Liver (tissue), 3 donors: ENCODE results near the gene DBI.

ENCODE experiments used
- RXRA ChIP-seq, 2 donors: IDR thresholded peaks; 2 replicates each; pipeline ENCODE4 v1.6.1; 2017 to 2018; ENCODE audit warnings: antibody characterized with exemption in 2 of 2, mild to moderate bottlenecking in 1 of 2
- TAF1 ChIP-seq: conservative IDR thresholded peaks from 2 replicates; pipeline ENCODE4 v1.6.1; 2016; ENCODE audit warnings: antibody characterized with exemption, mild to moderate bottlenecking
- TF ChIP-seq, protein P1 (sequence below): fragments of 150-350 bp; IDR thresholded peaks from 2 replicates; pipeline ENCODE4 v1.5.1; 2017; ENCODE audit warnings: improper control_type of control experiment, low read depth, low read length; ENCODE audit not compliant: missing input control
- donor health status: healthy.
- donor health status: healthy.

DNA sequence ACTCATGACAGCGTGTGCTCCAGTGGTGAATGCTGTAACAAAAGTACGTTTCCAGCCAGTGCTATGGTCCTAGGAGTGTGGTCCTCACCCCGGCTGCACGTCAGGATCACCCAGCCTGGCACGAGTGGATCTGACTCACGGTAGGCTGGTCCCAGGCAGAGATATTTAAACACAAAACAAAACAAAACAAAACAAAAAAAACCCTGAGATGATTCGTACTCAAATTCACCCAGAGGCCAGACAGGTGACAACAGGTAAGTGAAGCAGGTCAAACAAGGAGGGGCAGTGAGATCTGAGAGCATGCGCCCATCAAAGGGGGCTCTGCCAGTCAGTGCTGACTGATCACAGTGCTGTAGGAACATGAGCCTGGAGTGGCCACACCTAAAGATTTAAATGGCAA, 43.3 kb upstream of the DBI start:
- TF ChIP-seq, protein P1, sequence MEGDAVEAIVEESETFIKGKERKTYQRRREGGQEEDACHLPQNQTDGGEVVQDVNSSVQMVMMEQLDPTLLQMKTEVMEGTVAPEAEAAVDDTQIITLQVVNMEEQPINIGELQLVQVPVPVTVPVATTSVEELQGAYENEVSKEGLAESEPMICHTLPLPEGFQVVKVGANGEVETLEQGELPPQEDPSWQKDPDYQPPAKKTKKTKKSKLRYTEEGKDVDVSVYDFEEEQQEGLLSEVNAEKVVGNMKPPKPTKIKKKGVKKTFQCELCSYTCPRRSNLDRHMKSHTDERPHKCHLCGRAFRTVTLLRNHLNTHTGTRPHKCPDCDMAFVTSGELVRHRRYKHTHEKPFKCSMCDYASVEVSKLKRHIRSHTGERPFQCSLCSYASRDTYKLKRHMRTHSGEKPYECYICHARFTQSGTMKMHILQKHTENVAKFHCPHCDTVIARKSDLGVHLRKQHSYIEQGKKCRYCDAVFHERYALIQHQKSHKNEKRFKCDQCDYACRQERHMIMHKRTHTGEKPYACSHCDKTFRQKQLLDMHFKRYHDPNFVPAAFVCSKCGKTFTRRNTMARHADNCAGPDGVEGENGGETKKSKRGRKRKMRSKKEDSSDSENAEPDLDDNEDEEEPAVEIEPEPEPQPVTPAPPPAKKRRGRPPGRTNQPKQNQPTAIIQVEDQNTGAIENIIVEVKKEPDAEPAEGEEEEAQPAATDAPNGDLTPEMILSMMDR, result no peak
- no peak for TF ChIP-seq RXRA (IDR thresholded peaks at IDR 0.05)
- no peak for TF ChIP-seq TAF1
